Peyer's patch (tissue), 4 donors: ENCODE results near the gene CBX4.

Source experiments
- POLR2A ChIP-seq, 2 donors: fragments of 450-650 bp; IDR thresholded peaks; one replicate each; pipeline ENCODE4 v1.5.1; 2017; ENCODE audit warnings: antibody characterized with exemption in 2 of 2, mild to moderate bottlenecking in 2 of 2, moderate library complexity in 2 of 2
- TF ChIP-seq, protein P1 (sequence below), 6 experiments: fragments of 450-650 bp in 4 of 6; fragments of 200-600 bp in 2 of 6; sonication (generic) in 1 of 6; IDR thresholded peaks; one replicate each; pipeline ENCODE4 v1.5.1; 2017 to 2019; ENCODE audit warnings: antibody characterized with exemption in 6 of 6, mild to moderate bottlenecking in 3 of 6, moderate library complexity in 1 of 6

DNA sequence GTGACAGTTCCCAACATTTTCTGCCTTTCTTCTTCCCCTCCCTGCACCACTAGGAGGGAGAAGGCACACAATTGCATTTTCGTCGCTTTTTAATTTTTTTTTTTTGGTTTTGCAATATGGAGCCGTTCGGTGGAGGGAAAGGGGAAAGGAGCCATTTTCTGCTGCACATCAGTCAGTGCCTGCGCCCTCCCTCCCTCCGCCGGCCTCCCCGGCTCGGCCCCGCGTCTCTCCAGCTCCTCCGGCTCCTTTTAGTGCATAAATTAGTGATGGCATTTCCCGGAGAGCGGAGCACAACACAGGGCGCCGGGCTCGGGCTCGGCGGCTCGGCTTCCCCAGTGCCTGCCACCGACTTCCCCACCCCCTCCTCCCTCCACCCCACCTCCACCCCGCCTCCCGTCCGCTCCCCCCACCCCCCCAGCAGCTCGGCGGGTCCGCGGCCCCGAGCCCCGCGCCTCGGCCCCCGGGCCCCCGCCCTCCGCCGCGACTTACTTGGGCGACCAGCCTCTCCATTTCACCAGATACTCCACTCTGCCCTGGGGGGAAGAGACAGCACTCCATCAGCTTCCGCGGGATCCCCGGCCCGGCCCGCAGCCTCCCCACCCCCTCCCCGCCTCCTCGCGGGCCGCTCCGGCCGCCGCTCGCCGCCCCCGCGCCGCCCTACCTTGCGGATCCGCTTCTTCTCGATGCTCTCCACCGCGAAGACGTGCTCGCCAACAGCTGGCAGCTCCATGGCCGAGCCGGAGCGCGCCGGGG is 542 bp downstream of the CBX4 start:
- TF ChIP-seq, protein P1, sequence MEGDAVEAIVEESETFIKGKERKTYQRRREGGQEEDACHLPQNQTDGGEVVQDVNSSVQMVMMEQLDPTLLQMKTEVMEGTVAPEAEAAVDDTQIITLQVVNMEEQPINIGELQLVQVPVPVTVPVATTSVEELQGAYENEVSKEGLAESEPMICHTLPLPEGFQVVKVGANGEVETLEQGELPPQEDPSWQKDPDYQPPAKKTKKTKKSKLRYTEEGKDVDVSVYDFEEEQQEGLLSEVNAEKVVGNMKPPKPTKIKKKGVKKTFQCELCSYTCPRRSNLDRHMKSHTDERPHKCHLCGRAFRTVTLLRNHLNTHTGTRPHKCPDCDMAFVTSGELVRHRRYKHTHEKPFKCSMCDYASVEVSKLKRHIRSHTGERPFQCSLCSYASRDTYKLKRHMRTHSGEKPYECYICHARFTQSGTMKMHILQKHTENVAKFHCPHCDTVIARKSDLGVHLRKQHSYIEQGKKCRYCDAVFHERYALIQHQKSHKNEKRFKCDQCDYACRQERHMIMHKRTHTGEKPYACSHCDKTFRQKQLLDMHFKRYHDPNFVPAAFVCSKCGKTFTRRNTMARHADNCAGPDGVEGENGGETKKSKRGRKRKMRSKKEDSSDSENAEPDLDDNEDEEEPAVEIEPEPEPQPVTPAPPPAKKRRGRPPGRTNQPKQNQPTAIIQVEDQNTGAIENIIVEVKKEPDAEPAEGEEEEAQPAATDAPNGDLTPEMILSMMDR (IDR thresholded peaks at IDR 0.05), result no peak
- TF ChIP-seq POLR2A (IDR thresholded peaks at IDR 0.05), result no peak
